T-helper 2 cell treated with Interferon-gamma antibody and Interleukin-4, amounts not matched to agents 5 μg/mL and 100 μg/mL, for 36 hours (primary cell): ENCODE measurements around the gene AP1AR.
A peak's percentile ranks its signal among the peaks of the same experiment; 100 is the strongest.
"Not testable (repeated sequence)": the region's sequence is repeated elsewhere in the genome, so short reads cannot be mapped to it uniquely, and the experiment has no call there.

ENCODE experiments used
- DNase-seq: peaks from one replicate; pipeline ENCODE4 v3.0.0; 2021; ENCODE audit warnings: low spot score
- H3K27ac Mint-ChIP-seq: one replicate; pipeline ENCODE4 v1.8.0; 2021; ENCODE audit warnings: mild to moderate bottlenecking, mixed read lengths
- H3K27me3 Mint-ChIP-seq: one replicate; pipeline ENCODE4 v1.8.0; 2021; ENCODE audit warnings: low read depth, mixed read lengths
- H3K36me3 Mint-ChIP-seq: one replicate; pipeline ENCODE4 v1.8.0; 2021; ENCODE audit warnings: low read depth, mixed read lengths
- H3K4me1 Mint-ChIP-seq: one replicate; pipeline ENCODE4 v1.8.0; 2021; ENCODE audit warnings: low read depth, mixed read lengths
- H3K4me3 Mint-ChIP-seq: one replicate; pipeline ENCODE4 v1.8.0; 2022; ENCODE audit warnings: mild to moderate bottlenecking, moderate library complexity, mixed read lengths
- H3K9me3 Mint-ChIP-seq: one replicate; pipeline ENCODE4 v1.8.0; 2021; ENCODE audit warnings: mixed read lengths

Gene AP1AR

DNA sequence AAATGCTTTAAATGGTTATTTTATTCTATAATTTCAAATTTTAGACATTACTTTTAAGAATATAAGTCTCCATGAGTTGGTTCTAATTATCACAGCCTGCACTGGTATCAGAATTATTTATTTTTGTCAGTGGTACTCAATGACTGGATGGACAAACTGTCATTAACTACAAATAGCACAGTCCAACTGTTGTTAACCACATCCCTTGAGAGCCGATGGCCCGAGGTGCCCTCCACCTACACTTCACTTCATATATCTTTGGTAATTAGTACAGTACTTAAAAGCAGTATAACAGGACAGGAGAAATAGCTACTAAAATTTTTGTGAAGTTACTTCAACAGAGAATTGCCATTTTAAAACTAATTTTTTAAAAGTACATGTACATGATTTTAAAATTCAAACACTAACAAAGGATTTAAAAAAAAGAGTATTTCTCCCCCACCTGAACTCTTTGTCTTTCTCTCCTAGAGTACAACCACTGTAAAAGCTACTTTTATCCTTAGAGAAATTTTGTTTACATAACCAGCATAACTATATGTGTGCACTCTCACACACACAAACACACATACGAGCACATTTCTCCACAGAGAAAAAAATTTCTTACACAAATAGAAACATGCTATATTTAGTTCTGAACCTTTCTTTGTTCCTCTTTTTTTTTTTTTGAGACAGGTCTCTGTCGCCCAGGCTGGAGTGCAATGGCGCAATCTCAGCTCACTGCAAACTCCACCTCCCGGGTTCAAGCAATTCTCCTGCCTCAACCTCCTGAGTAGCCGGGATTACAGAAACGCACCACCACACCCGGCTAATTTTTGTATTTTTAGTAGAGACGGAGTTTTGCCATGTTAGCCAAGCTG is 47.7 kb downstream of the AP1AR start:
- DNase-seq, result no peak
- Mint-ChIP-seq H3K9me3 (peaks cover 9% of the 10 kb centered on the region), H3K4me3 (no peak overlapping the region), H3K27me3 (no peaks in the 10 kb centered on the region), H3K4me1 (peaks cover 17% of the 10 kb centered on the region), H3K27ac (no peak overlapping the region), H3K36me3 (peaks cover 43% of the 10 kb centered on the region)

DNA sequence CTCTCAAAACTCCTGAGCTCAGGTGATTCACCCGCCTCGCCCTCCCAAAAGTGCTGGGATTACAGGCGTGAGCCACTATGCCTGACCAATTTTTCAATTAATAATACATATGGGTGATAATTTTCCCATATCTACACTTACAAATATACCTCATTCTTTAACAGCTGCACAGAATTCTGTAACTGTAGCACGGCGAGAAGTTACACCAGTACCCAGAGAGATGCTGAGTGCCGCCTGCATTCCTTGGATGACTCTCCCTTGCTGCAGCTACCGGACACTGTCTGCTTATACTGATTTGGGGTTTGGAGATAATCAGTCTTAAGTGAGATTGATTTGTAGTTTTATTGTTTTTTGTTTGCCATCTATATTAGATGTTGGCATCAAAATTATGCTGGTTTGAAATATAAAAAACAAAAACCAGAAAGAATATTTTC is 48.3 kb downstream of the AP1AR start:
- peaks cover 9% of the 10 kb centered on the region for H3K9me3 Mint-ChIP-seq
- no peaks in the 10 kb centered on the region for H3K27me3 Mint-ChIP-seq
- H3K36me3 Mint-ChIP-seq, result peaks cover 43% of the 10 kb centered on the region
- H3K27ac Mint-ChIP-seq, result no peak overlapping the region
- peaks cover 24% of the 10 kb centered on the region for H3K4me1 Mint-ChIP-seq
- no peak for DNase-seq
- no peak overlapping the region for H3K4me3 Mint-ChIP-seq

GRCh38 chr4:112280386-112281056 is 48.9 kb downstream of the AP1AR start:
- H3K27ac Mint-ChIP-seq, result no peak overlapping the region
- H3K36me3 Mint-ChIP-seq, result peaks cover 39% of the 10 kb centered on the region
- H3K4me3 Mint-ChIP-seq, result no peak overlapping the region
- peaks cover 24% of the 10 kb centered on the region for H3K4me1 Mint-ChIP-seq
- DNase-seq, result no peak
- H3K9me3 Mint-ChIP-seq, result peaks cover 9% of the 10 kb centered on the region
- no peaks in the 10 kb centered on the region for H3K27me3 Mint-ChIP-seq

DNA sequence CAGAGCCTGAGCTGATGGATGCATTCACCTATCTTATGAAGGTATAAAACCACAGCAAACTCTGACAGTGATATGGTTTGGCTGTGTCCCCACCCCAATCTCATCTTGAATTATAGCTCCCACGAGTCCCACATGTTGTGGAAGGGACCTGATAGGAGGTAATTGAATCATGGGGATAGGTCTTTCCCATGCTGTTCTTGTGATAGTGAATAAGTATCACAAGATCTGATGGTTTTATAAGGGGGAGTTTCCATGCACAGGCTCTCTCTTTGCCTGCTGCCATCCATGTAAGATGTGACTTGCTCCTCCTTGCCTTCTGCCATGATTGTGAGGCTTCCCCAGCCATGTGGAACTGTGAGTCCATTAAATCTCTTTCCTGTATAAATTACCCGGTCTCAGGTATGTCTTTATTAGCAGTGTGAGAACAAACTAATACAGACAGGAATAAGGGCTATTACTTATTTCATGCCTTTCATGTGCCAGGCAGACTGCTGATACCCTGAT is 50.4 kb downstream of the AP1AR start:
- not testable (repeated sequence) for DNase-seq, H3K27ac Mint-ChIP-seq, H3K27me3 Mint-ChIP-seq, H3K9me3 Mint-ChIP-seq, H3K4me3 Mint-ChIP-seq
- Mint-ChIP-seq H3K36me3 (peaks cover 33% of the 10 kb centered on the region), H3K4me1 (peaks cover 34% of the 10 kb centered on the region)

DNA sequence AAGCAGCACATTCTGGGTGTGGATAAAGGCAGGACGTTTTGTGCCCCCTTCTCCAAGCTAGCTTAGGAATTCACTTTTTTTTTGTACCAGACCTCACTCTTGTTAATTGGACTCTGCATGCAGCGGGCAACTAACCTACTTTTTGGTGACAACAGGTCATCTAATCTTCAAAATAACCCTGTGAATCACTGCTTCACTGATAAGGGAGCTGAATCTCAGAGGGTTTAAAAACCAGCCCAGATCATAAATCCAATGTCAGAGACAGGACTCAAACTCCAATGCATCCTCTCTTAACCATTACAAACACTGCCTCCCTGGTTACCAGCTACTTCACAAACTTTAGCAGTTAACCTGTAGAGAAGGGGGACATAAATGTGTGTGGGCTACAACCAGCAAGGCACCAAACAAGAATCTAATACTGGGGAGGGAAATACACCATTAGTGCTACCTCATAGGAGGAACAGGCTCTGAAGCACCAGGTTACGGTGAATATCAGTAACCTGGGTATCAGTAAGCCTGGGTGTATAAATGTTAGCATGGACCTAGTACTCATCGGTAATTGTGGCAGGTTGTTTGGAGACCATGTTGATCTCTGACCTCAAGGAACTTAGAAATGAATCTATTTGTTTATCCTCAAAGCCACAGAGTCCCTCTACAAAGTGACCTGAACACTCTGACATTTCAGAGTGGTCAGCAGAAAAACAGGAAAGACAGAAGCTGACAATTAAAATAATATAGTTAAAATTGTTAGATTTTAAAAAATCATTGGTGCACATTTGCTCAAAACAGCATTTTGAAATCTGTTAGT is 51.5 kb downstream of the AP1AR start:
- Mint-ChIP-seq H3K36me3 (peaks cover 24% of the 10 kb centered on the region), H3K9me3 (peaks cover 9% of the 10 kb centered on the region), H3K4me3 (peak overlapping the region; percentile 55), H3K27me3 (no peaks in the 10 kb centered on the region), H3K27ac (no peak overlapping the region), H3K4me1 (peaks cover 44% of the 10 kb centered on the region)
- no peak for DNase-seq

DNA sequence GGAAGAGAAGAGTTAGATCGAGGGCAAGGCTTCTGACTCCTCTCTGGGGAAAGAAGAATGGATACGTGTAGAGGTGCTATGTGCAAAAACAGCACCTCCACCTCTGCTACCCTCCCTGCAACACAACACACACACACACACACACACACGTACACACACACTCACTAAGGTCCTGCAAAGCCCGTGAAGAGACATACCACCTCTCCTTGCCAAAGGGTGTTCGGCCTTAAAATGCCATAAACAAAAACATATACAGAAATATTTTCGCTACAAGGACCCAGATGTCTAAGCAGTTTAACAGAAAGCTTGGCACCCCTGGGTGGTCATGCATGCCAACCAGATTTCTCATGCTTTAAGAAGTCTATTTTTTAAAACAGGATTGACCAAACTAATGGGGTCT is 52.6 kb downstream of the AP1AR start:
- no peak for DNase-seq
- Mint-ChIP-seq H3K4me3 (peak overlapping the region; percentile 94), H3K36me3 (peaks cover 21% of the 10 kb centered on the region)

GRCh38 chr4:112284662-112285411 is 53.2 kb downstream of the AP1AR start:
- peaks cover 25% of the 10 kb centered on the region for H3K36me3 Mint-ChIP-seq
- H3K9me3 Mint-ChIP-seq, result peaks cover 9% of the 10 kb centered on the region
- H3K4me3 Mint-ChIP-seq, result peak overlapping the region; percentile 94
- DNase-seq, result no peak
- no peaks in the 10 kb centered on the region for H3K27me3 Mint-ChIP-seq
- peak overlapping the region; percentile 90 for H3K27ac Mint-ChIP-seq
- H3K4me1 Mint-ChIP-seq, result peaks cover 55% of the 10 kb centered on the region

More for the DNA sequence above, 52.6 kb downstream of the AP1AR start:
- H3K27me3 Mint-ChIP-seq, result no peaks in the 10 kb centered on the region
- H3K4me1 Mint-ChIP-seq, result peaks cover 49% of the 10 kb centered on the region
- peaks cover 9% of the 10 kb centered on the region for H3K9me3 Mint-ChIP-seq
- H3K27ac Mint-ChIP-seq, result peak overlapping the region; percentile 90

DNA sequence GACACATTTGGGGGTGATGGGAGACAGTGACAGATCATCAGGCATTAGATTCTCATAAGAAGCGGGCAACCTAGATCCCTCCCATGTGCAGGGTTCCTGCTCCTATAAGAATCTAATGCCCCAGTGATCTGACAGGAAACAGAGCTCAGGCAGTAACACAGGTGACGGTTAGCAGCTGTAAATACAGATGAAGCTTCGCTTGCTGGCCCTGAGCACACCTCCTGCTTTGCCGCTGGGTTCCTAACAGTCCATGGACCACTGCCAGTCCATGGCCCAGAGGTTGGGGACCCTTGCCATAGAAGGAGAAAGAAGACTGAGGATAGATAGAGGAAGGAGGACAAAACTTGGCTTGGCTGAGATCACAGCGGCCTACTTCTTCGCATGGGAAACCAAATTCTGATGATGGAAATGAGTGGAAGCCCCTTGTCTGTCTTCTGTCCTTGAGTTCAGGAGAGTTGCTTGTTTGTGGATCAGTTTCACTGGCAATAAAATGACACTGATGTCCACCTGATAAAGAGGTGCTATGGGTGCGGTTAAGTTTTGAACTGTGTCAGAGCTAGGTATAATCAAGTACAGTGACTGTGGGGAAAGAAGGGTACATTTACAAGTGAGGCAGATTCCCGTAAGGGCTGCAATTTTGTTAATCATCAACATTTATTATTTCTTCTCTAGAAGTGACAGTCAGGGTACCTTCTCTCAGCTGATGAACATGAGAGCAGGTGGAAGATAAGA is 55.8 kb downstream of the AP1AR start:
- Mint-ChIP-seq H3K27ac (peak overlapping the region; percentile 81), H3K4me1 (peaks cover 58% of the 10 kb centered on the region), H3K4me3 (peak overlapping the region; percentile 66), H3K9me3 (peaks cover 5% of the 10 kb centered on the region), H3K27me3 (no peaks in the 10 kb centered on the region), H3K36me3 (peaks cover 12% of the 10 kb centered on the region)
- DNase-seq, result no peak

- peaks cover 4% of the 10 kb centered on the region for H3K36me3 Mint-ChIP-seq
- peak overlapping the region; percentile 84 for H3K27ac Mint-ChIP-seq
- no peaks in the 10 kb centered on the region for H3K27me3 Mint-ChIP-seq
- no peak for DNase-seq
- H3K9me3 Mint-ChIP-seq, result no peaks in the 10 kb centered on the region
- H3K4me3 Mint-ChIP-seq, result peak overlapping the region; percentile 71
- H3K4me1 Mint-ChIP-seq, result peaks cover 51% of the 10 kb centered on the region
These were observed 56.9 kb downstream of the AP1AR start for GRCh38 chr4:112288455-112288854.

DNA sequence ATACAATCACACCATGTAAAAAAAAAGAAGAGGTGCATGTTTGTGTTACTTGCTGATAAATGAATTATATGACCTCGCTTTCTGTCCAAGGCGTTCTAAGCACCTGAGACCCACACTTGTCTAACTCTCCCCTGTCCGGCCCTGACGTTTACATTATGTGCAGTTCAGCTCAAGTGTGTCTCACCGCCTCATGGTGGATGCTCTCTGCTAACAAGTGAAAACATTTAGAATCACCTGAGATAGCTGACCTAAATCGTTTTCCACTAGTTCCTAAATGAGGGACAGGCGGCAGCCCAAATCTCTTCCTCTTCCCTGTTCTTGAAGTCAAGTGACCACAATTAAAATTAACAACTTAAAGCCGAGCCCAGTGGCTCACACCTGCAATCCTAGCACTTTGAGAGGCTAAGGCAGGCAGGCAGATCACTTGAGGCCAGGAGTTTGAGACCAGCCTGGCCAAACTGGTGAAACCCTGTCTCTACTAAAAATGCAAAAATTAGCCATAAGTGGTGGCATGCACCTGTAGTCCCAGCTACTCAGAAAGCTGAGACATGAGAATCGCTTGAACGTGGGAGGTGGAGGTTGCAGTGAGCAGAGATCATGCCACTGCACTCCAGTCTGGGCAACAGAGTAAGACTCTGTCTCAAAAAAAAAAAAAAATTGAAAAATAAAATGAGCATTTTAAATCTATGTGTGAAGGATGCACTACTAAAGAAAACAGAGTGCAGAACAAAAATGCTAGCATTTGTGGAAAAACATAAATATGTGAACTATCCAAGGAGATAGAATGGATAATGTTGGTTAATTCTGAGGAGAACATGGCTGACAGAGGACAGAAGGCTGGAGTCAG is 58.0 kb downstream of the AP1AR start:
- H3K9me3 Mint-ChIP-seq, result no peaks in the 10 kb centered on the region
- peaks cover 5% of the 10 kb centered on the region for H3K36me3 Mint-ChIP-seq
- peak overlapping the region; percentile 62 for H3K4me3 Mint-ChIP-seq
- DNase-seq, result no peak
- H3K27ac Mint-ChIP-seq, result peak overlapping the region; percentile 76
- peaks cover 42% of the 10 kb centered on the region for H3K4me1 Mint-ChIP-seq
- no peaks in the 10 kb centered on the region for H3K27me3 Mint-ChIP-seq

- no peaks in the 10 kb centered on the region for H3K9me3 Mint-ChIP-seq
- H3K36me3 Mint-ChIP-seq, result peaks cover 5% of the 10 kb centered on the region
- DNase-seq, result peak; percentile 42
- no peaks in the 10 kb centered on the region for H3K27me3 Mint-ChIP-seq
- peak overlapping the region; percentile 12 for H3K27ac Mint-ChIP-seq
- peaks cover 40% of the 10 kb centered on the region for H3K4me1 Mint-ChIP-seq
- no peak overlapping the region for H3K4me3 Mint-ChIP-seq
These were observed 58.8 kb downstream of the AP1AR start for GRCh38 chr4:112290341-112290740.
